Breast epithelium (tissue), 4 donors: Measurements from ENCODE around the gene LEKR1. TPM values are rescaled to one million over a fixed set of nuclear protein-coding genes. Genes with fewer than 3 reads are reported as not detected.

Experiments used
- DNase-seq, 2 donors: peaks; one replicate each; pipeline ENCODE4 v3.0.0-alpha.2; 2019; ENCODE audit warnings: low spot score in 2 of 2
- H3K27ac ChIP-seq, 2 donors: fragments of 200-600 bp; sonication (generic) in 1 of 2; one replicate each; pipeline ENCODE4 v1.5.1; 2016 to 2019; ENCODE audit warnings: mild to moderate bottlenecking in 1 of 2
- H3K27me3 ChIP-seq, 2 donors: fragments of 200-600 bp; sonication (generic) in 1 of 2; one replicate each; pipeline versions ENCODE4 v1.5.1 to v1.6.0; 2017 to 2019; ENCODE audit warnings: control low read depth in 1 of 2, mild to moderate bottlenecking in 1 of 2
- H3K36me3 ChIP-seq: fragments of 200-600 bp; one replicate; pipeline ENCODE4 v1.5.1; 2019
- H3K4me1 ChIP-seq, 2 donors: fragments of 200-600 bp; sonication (generic); one replicate each; pipeline ENCODE4 v1.5.1; 2016 to 2019; ENCODE audit warnings: control low read depth in 1 of 2
- H3K4me3 ChIP-seq, 3 donors: fragments of 200-600 bp; sonication (generic); 1 replicate in 2 of 3; 2 replicates in 1 of 3; pipeline ENCODE4 v1.5.1; 2016 to 2019; ENCODE audit warnings: mild to moderate bottlenecking in 3 of 3, moderate library complexity in 2 of 3
- H3K9me3 ChIP-seq, 2 donors: fragments of 200-600 bp; sonication (generic) in 1 of 2; one replicate each; pipeline ENCODE4 v1.5.1; 2016 to 2019; ENCODE audit warnings: control low read depth in 1 of 2
- POLR2A ChIP-seq: fragments of 450-650 bp; IDR thresholded peaks from one replicate; pipeline ENCODE4 v1.6.1; 2016; ENCODE audit warnings: antibody characterized with exemption, mild to moderate bottlenecking, moderate library complexity
- POLR2AphosphoS5 ChIP-seq, 3 donors: sonication (generic); formaldehyde crosslinking; IDR thresholded peaks; one replicate each; pipeline ENCODE4 v1.6.1; 2017; ENCODE audit warnings: antibody characterized with exemption in 3 of 3
- intact Hi-C: fragments of 100-400 bp; cut with DNase I; formaldehyde crosslinking; loops from one replicate; pipeline ENCODE4 v1.15.1; 2023; ENCODE audit warnings: low total_unique reads
- total RNA-seq, 3 donors: library from RNA; depleted of rRNA; stranded (reverse); fragments of >200 nt; gene quantifications; one replicate each; pipeline ENCODE4 v1.1.0, GENCODE V29; 2016
- TF ChIP-seq, protein P1 (sequence below), 3 donors: fragments of 450-650 bp; IDR thresholded peaks; one replicate each; pipeline ENCODE4 v1.5.1; 2016 to 2017; ENCODE audit warnings: antibody characterized with exemption in 3 of 3, mild to moderate bottlenecking in 3 of 3, moderate library complexity in 3 of 3

LEKR1 gene
- total RNA-seq, 3 donors from 2014 or later, result 1.6 to 8.0 (median 2.3) TPM

DNA sequence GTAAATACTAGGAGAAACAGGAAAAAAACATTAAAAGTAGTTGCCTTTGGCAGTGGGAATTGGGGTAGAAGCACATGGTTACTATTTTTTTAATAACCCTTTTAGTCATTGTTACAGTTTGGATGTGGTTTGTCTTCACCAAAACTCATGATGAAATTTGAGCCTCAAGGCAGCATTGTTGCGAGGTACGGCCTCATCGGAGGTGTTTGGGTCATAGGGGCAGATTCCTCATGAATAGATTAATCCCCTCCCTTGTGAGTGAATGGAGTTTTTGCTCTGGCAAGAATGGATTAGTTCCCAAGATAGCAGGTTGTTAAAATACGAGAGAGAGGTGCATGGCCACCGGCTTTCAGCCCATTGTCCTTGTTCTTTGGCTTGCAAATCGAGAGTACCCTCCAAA is 92.6 kb downstream of the LEKR1 start:
- DNase-seq, result no peak
- H3K4me3 ChIP-seq, result no peak overlapping the region
- TF ChIP-seq, protein P1, sequence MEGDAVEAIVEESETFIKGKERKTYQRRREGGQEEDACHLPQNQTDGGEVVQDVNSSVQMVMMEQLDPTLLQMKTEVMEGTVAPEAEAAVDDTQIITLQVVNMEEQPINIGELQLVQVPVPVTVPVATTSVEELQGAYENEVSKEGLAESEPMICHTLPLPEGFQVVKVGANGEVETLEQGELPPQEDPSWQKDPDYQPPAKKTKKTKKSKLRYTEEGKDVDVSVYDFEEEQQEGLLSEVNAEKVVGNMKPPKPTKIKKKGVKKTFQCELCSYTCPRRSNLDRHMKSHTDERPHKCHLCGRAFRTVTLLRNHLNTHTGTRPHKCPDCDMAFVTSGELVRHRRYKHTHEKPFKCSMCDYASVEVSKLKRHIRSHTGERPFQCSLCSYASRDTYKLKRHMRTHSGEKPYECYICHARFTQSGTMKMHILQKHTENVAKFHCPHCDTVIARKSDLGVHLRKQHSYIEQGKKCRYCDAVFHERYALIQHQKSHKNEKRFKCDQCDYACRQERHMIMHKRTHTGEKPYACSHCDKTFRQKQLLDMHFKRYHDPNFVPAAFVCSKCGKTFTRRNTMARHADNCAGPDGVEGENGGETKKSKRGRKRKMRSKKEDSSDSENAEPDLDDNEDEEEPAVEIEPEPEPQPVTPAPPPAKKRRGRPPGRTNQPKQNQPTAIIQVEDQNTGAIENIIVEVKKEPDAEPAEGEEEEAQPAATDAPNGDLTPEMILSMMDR (IDR thresholded peaks at IDR 0.05), result no peak
- TF ChIP-seq POLR2A, result no peak
- no peak for TF ChIP-seq POLR2AphosphoS5 (IDR thresholded peaks at IDR 0.05)

DNA sequence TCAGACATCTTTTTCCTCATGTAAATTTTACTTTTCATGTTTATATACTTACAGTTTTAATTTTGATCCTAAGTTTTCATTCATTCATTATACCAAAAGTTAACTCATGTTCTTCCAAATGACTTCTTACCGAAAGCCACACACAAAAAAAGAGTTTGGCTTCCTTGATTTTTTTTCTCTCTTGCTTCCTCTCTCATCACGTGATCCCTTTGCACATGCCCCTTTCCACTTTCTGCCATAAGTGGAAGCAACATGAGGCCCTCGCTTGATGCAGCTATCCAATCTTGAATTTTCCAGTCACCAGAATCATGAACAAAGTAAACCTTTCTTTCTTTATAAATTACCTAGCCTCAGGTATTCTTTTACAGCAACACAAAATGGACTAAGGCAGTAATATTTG is 93.7 kb downstream of the LEKR1 start:
- H3K36me3 ChIP-seq, result no peaks in the 10 kb centered on the region
- intact Hi-C loops, result no loop called here
- TF ChIP-seq, protein P1 (IDR thresholded peaks at IDR 0.05), result no peak
- TF ChIP-seq POLR2A (no peak), POLR2AphosphoS5 (IDR thresholded peaks at IDR 0.05) (no peak)
- no peak overlapping the region for H3K27ac ChIP-seq
- no peaks in the 10 kb centered on the region for H3K9me3 ChIP-seq
- H3K4me3 ChIP-seq, result no peak overlapping the region
- no peaks in the 10 kb centered on the region for H3K4me1 ChIP-seq
- DNase-seq, result no peak
- H3K27me3 ChIP-seq, result no peaks in the 10 kb centered on the region

More for the DNA sequence above, 92.6 kb downstream of the LEKR1 start:
- H3K36me3 ChIP-seq, result no peaks in the 10 kb centered on the region
- H3K27ac ChIP-seq, result no peak overlapping the region
- intact Hi-C loops, result no loop called here
- no peaks in the 10 kb centered on the region for H3K9me3 ChIP-seq
- no peaks in the 10 kb centered on the region for H3K4me1 ChIP-seq
- no peaks in the 10 kb centered on the region for H3K27me3 ChIP-seq

- Histone ChIP-seq H3K9me3 (no peaks in the 10 kb centered on the region), H3K4me3 (no peak overlapping the region), H3K27me3 (no peaks in the 10 kb centered on the region), H3K27ac (no peak overlapping the region), H3K36me3 (no peaks in the 10 kb centered on the region), H3K4me1 (no peaks in the 10 kb centered on the region)
- DNase-seq, result no peak
- TF ChIP-seq, protein P1 (IDR thresholded peaks at IDR 0.05), result no peak
- TF ChIP-seq POLR2AphosphoS5 (IDR thresholded peaks at IDR 0.05) (no peak), POLR2A (no peak)
- intact Hi-C loops, result no loop called here
These were observed 94.2 kb downstream of the LEKR1 start for GRCh38 chr3:156920399-156920798.

- Histone ChIP-seq H3K9me3 (peaks cover 0 to under 1% of the 10 kb centered on the region in 2 donors), H3K36me3 (no peaks in the 10 kb centered on the region), H3K4me1 (no peaks in the 10 kb centered on the region), H3K27me3 (no peaks in the 10 kb centered on the region), H3K27ac (no peak overlapping the region), H3K4me3 (no peak overlapping the region)
- intact Hi-C loops, result no loop called here
- TF ChIP-seq, protein P1 (IDR thresholded peaks at IDR 0.05), result no peak
- TF ChIP-seq POLR2A (no peak), POLR2AphosphoS5 (IDR thresholded peaks at IDR 0.05) (no peak)
- no peak for DNase-seq
These were observed 97.2 kb downstream of the LEKR1 start for GRCh38 chr3:156923349-156923748.

DNA sequence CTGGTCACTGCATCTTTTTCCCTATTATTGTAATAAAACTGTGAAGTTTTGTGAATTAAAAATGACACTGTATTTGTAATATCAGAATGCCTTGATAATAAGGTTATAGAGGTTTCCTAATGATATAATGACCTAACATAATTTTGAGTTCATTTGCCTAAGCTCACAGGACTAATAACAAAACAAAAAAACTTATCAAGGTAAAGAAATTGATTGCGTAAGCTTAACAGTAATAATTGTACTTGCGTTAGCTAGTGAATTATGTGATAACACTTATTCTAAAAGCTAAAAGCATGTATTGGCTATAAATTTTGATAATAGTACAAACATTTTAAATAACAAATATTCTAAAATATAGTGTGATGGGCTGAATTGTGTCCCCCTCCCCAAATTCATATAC is 112.6 kb downstream of the LEKR1 start:
- no peaks in the 10 kb centered on the region for H3K36me3 ChIP-seq
- no peaks in the 10 kb centered on the region for H3K27me3 ChIP-seq
- H3K9me3 ChIP-seq, result no peaks in the 10 kb centered on the region
- intact Hi-C loops, result no loop called here
- no peaks in the 10 kb centered on the region for H3K4me1 ChIP-seq
- DNase-seq, result no peak
- H3K27ac ChIP-seq, result no peak overlapping the region
- H3K4me3 ChIP-seq, result no peak overlapping the region
- TF ChIP-seq POLR2A, result no peak
- TF ChIP-seq, protein P1 (IDR thresholded peaks at IDR 0.05), result no peak
